A549 (cell line): ENCODE data around the gene RMI1. TPM values are rescaled to one million over a fixed set of nuclear protein-coding genes. Genes with fewer than 3 reads are reported as not detected.
"Not testable (repeated sequence)": the region's sequence is repeated elsewhere in the genome, so short reads cannot be mapped to it uniquely, and the experiment has no call there.

ENCODE experiments used
- ATAC-seq, 2 experiments: fragments of 200-7000 bp in 1 of 2; fragments of >200 bp in 1 of 2; cut with Nextera tagmentation in 1 of 2; cut with Tn5 transposase in 1 of 2; 3 replicates each; pipeline versions ENCODE4 v1.8.0 to v1.9.1; 2018 to 2020; ENCODE audit warnings: mild to moderate bottlenecking in 1 of 2, moderate library complexity in 1 of 2
- CTCF ChIA-PET: fragments of 300-600 bp; sonication (Branson Sonifier 250); formaldehyde crosslinking; extraction: SDS; loops from one replicate; lab custom pipeline; 2021; ENCODE audit warnings: antibody characterized with exemption, inconsistent platforms; lab: Yijun Ruan, JAX
- POLR2A ChIA-PET: fragments of 350-600 bp; formaldehyde crosslinking; extraction: SDS; loops from one replicate; lab custom pipeline; 2021; ENCODE audit warnings: antibody characterized with exemption, inconsistent platforms; lab: Yijun Ruan, JAX
- DNase-seq, 2 experiments: peaks; one replicate each; pipeline versions ENCODE4 v3.0.0 to v3.0.0-alpha.2; 2011 to 2016; ENCODE audit warnings: low read depth in 1 of 2, low spot score in 1 of 2
- FAIRE-seq: peaks from 2 replicates; lab custom pipeline; 2011; peaks lifted over from hg19 to GRCh38; lab: Jason Lieb, UNC
- H3K27ac ChIP-seq, 2 experiments: fragments of >200 bp; sonication (Bioruptor Twin); formaldehyde crosslinking; 3 replicates each; pipeline ENCODE4 v1.5.1; 2016 to 2017
- H3K4me1 ChIP-seq: fragments of >200 bp; sonication (Bioruptor Twin); formaldehyde crosslinking; 3 replicates; pipeline ENCODE4 v1.6.1; 2016
- H3K4me2 ChIP-seq: fragments of >200 bp; sonication (Bioruptor Twin); formaldehyde crosslinking; 3 replicates; pipeline ENCODE4 v1.6.1; 2016
- H3K4me3 ChIP-seq: fragments of >200 bp; sonication (Bioruptor Twin); formaldehyde crosslinking; 3 replicates; pipeline ENCODE4 v1.5.1; 2016
- H3K9me3 ChIP-seq: fragments of >200 bp; sonication (Bioruptor Twin); formaldehyde crosslinking; 3 replicates; pipeline ENCODE4 v1.6.1; 2016
- BCL3 ChIP-seq: fragments of >200 bp; sonication (Bioruptor Twin); formaldehyde crosslinking; IDR thresholded peaks from 3 replicates; pipeline ENCODE4 v1.6.1; 2016
- CHD4 ChIP-seq: fragments of 200-600 bp; sonication (generic); IDR thresholded peaks from 2 replicates; pipeline ENCODE4 v1.6.1; 2016; ENCODE audit warnings: antibody characterized with exemption, mild to moderate bottlenecking, borderline replicate concordance
- ELK1 ChIP-seq: fragments of 150-350 bp; IDR thresholded peaks from 2 replicates; pipeline ENCODE4 v1.6.1; 2014; ENCODE audit warnings: low read depth, mild to moderate bottlenecking, low read length
- FOXS1 ChIP-seq: fragments of 250-450 bp; sonication (Bioruptor Pico); IDR thresholded peaks from 2 replicates; pipeline ENCODE4 v1.5.0; 2020; ENCODE audit warnings: mild to moderate bottlenecking, moderate library complexity
- HES2 ChIP-seq: fragments of >200 bp; sonication (Bioruptor Twin); formaldehyde crosslinking; IDR thresholded peaks from 2 replicates; pipeline ENCODE4 v1.6.1; 2016
- RARB ChIP-seq: fragments of 250-450 bp; sonication (Bioruptor Pico); IDR thresholded peaks from 2 replicates; pipeline ENCODE4 v1.8.0; 2021; ENCODE audit warnings: mild to moderate bottlenecking, moderate library complexity
- ZNF302 ChIP-seq: fragments of 250-450 bp; sonication (Bioruptor Pico); IDR thresholded peaks from 2 replicates; pipeline ENCODE4 v1.9.0; 2021; ENCODE audit warnings: inconsistent platforms, mild to moderate bottlenecking, moderate library complexity
- ZSCAN20 ChIP-seq: fragments of 250-450 bp; sonication (Bioruptor Pico); IDR thresholded peaks from 2 replicates; pipeline ENCODE4 v1.8.0; 2022; ENCODE audit warnings: mild to moderate bottlenecking, moderate library complexity
- WGBS: methylation state at CpG from one replicate; pipeline ENCODE4 v1.1.6; 2017; ENCODE audit errors: missing lambda C conversion rate; 5-methylcytosine and 5-hydroxymethylcytosine counted together
- polyA plus RNA-seq, 4 experiments: library from polyadenylated mRNA; depleted of rRNA in 3 of 4; stranded (reverse); fragments of >200 nt; fragmentation: RNase III in 1 of 4; extraction: RNeasy Plus Mini Kit Qiagen cat#74134 plus additional on column Dnase treatment in 1 of 4; gene quantifications; 2 replicates in 3 of 4; 3 replicates in 1 of 4; pipeline ENCODE4 v1.2.3, GENCODE V29; 2011 to 2017
- small RNA-seq, 6 experiments: library from RNA; depleted of rRNA; stranded (forward); fragments of <200 nt; gene quantifications; one replicate each; pipeline ENCODE3, GENCODE V24; 2012
- TF ChIP-seq, protein P1 (sequence below): fragments of 450-650 bp; IDR thresholded peaks from 2 replicates; pipeline ENCODE4 v1.6.1; 2014; ENCODE audit warnings: antibody characterized with exemption
- TF ChIP-seq, protein P2 (sequence below): fragments of 250-450 bp; sonication (Bioruptor Pico); IDR thresholded peaks from 2 replicates; pipeline ENCODE4 v1.5.0; 2021; ENCODE audit warnings: mild to moderate bottlenecking, moderate library complexity, borderline replicate concordance
- TF ChIP-seq, protein P3 (sequence below): IDR thresholded peaks from 2 replicates; pipeline ENCODE4 v1.6.1; 2012

Gene RMI1
- polyA plus RNA-seq, 2 of the 4 experiments (the other 2 are of a cell fraction), result 7.4 to 15.2 TPM

DNA sequence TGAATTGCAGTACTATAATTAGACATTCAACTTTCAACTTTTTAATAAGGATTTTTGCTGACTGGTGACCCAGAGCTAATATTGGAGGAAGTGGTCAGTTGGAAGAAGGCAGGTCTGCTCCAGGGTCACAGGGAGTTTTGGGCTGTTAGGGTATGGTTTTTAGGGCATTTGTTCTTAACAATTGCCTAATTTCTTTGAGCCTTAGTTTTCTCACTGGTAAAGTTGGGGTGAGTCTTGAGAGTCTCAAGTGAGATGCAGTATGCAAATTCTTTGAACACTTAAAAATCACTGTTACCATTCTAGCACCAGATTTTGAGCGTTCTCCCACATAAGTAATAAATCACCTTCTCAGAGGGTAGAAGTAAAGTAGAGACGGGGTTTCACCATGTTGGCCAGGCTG lies 50.9 kb downstream of the RMI1 start:
- TF ChIP-seq, protein P1, sequence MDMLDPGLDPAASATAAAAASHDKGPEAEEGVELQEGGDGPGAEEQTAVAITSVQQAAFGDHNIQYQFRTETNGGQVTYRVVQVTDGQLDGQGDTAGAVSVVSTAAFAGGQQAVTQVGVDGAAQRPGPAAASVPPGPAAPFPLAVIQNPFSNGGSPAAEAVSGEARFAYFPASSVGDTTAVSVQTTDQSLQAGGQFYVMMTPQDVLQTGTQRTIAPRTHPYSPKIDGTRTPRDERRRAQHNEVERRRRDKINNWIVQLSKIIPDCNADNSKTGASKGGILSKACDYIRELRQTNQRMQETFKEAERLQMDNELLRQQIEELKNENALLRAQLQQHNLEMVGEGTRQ, result no peak
- TF ChIP-seq BCL3, result no peak
- no peak for TF ChIP-seq RARB (CRISPR knock-in tag)
- no peak for TF ChIP-seq ZSCAN20 (CRISPR knock-in tag)
- TF ChIP-seq, protein P2, sequence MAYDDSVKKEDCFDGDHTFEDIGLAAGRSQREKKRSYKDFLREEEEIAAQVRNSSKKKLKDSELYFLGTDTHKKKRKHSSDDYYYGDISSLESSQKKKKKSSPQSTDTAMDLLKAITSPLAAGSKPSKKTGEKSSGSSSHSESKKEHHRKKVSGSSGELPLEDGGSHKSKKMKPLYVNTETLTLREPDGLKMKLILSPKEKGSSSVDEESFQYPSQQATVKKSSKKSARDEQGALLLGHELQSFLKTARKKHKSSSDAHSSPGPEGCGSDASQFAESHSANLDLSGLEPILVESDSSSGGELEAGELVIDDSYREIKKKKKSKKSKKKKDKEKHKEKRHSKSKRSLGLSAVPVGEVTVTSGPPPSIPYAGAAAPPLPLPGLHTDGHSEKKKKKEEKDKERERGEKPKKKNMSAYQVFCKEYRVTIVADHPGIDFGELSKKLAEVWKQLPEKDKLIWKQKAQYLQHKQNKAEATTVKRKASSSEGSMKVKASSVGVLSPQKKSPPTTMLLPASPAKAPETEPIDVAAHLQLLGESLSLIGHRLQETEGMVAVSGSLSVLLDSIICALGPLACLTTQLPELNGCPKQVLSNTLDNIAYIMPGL (CRISPR knock-in tag), result no peak
- no peak for TF ChIP-seq ZNF302 (CRISPR knock-in tag)
- no peak for TF ChIP-seq CHD4
- no peak for TF ChIP-seq FOXS1 (CRISPR knock-in tag)
- TF ChIP-seq ELK1, result no peak
- ATAC-seq, result no peak
- H3K9me3 ChIP-seq, result no peaks in the 10 kb centered on the region
- ChIA-PET CTCF (no interaction called here), POLR2A (no interaction called here)
- WGBS, result 63% methylated on average over 2 of the region's 2 CpGs
- no peak overlapping the region for H3K27ac ChIP-seq
- no peak overlapping the region for H3K4me2 ChIP-seq
- no peak for DNase-seq
- H3K4me1 ChIP-seq, result no peaks in the 10 kb centered on the region
- no peak overlapping the region for H3K4me3 ChIP-seq
- FAIRE-seq, result no peak

DNA sequence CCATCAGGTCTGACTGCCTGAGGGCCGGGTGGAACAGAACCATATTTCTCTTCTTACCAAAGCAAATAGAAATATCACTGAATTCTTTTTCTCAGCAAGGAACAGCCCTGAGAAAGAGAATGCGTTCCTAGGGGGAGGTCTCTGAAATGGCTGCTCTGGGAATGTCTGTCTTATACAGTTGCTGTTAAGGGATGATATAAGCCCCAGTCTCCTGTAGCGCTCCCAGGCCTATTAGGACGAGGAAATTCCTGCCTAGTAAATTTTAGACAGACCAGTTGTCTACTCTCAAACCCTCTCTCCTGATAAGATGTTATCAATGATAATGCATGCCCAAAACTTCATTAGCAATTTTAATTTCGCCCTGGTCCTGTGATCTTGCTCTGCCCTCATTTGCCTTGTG lies 61.3 kb downstream of the RMI1 start:
- H3K4me2 ChIP-seq, FAIRE-seq, DNase-seq, ATAC-seq, H3K9me3 ChIP-seq, H3K4me1 ChIP-seq, POLR2A ChIA-PET, H3K27ac ChIP-seq, H3K4me3 ChIP-seq: not testable (repeated sequence)
- WGBS, result 54% methylated on average over 5 of the region's 5 CpGs
- CTCF ChIA-PET, result interaction anchor here (1.7 kb wide), 1 partner anchor 219 kb away, joined by 4 read pairs; no protein-coding TSS in a partner anchor

- DNase-seq (no peak), ATAC-seq (0 out of 6 replicates have a peak, but pooled peaks of 1 of the 2 experiments have one; percentile 43), FAIRE-seq (no peak)
- no peak overlapping the region for H3K4me3 ChIP-seq
- WGBS, result 56% methylated on average over 3 of the region's 5 CpGs
- H3K9me3 ChIP-seq, result no peaks in the 10 kb centered on the region
- H3K4me2 ChIP-seq, result no peak overlapping the region
- POLR2A ChIA-PET, result no interaction called here
- H3K4me1 ChIP-seq, result no peaks in the 10 kb centered on the region
- TF ChIP-seq, protein P3, sequence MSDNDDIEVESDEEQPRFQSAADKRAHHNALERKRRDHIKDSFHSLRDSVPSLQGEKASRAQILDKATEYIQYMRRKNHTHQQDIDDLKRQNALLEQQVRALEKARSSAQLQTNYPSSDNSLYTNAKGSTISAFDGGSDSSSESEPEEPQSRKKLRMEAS, result no peak
- TF ChIP-seq ZNF302 (CRISPR knock-in tag) (no peak), HES2 (no peak)
- CTCF ChIA-PET, result interaction anchor here (1.8 kb wide), 1 partner anchor 127 kb away, joined by 6 read pairs; no protein-coding TSS in a partner anchor
- no peak overlapping the region for H3K27ac ChIP-seq
These were observed 65.0 kb downstream of the RMI1 start for GRCh38 chr9:84045481-84046097.

Small RNA genes within 50 kb of the gene (small RNA-seq; reads per million reads assigned to genes)
- gene RF00019, result 0 reads per million in 6 experiments

Other genes starting within 250 kb of the RMI1 start
- gene GKAP1, start 163.0 kb upstream of the RMI1 start, polyA plus RNA-seq (2011; rRNA removed), result 9.6 and 16.1 TPM in 2 replicates
- 6.1 to 6.5 TPM (median 6.2 TPM) in 3 replicates for gene GKAP1, start 163.0 kb upstream of the RMI1 start, polyA plus RNA-seq (2017; fragmentation: RNase III; extraction: RNeasy Plus Mini Kit Qiagen cat#74134 plus additional on column Dnase treatment)
- gene KIF27, start 59.4 kb upstream of the RMI1 start, polyA plus RNA-seq (2011; rRNA removed), result 4.1 and 6.0 TPM in 2 replicates
- 2.0 to 2.4 TPM (median 2.2 TPM) in 3 replicates for gene KIF27, start 59.4 kb upstream of the RMI1 start, polyA plus RNA-seq (2017; fragmentation: RNase III; extraction: RNeasy Plus Mini Kit Qiagen cat#74134 plus additional on column Dnase treatment)
- gene HNRNPK, start 590 bp upstream of the RMI1 start, polyA plus RNA-seq (2011; rRNA removed), result 603 and 699 TPM in 2 replicates
- 682 to 695 TPM (median 682 TPM) in 3 replicates for gene HNRNPK, start 590 bp upstream of the RMI1 start, polyA plus RNA-seq (2017; fragmentation: RNase III; extraction: RNeasy Plus Mini Kit Qiagen cat#74134 plus additional on column Dnase treatment)